Measurements from ENCODE around the gene ATXN2.

DNA sequence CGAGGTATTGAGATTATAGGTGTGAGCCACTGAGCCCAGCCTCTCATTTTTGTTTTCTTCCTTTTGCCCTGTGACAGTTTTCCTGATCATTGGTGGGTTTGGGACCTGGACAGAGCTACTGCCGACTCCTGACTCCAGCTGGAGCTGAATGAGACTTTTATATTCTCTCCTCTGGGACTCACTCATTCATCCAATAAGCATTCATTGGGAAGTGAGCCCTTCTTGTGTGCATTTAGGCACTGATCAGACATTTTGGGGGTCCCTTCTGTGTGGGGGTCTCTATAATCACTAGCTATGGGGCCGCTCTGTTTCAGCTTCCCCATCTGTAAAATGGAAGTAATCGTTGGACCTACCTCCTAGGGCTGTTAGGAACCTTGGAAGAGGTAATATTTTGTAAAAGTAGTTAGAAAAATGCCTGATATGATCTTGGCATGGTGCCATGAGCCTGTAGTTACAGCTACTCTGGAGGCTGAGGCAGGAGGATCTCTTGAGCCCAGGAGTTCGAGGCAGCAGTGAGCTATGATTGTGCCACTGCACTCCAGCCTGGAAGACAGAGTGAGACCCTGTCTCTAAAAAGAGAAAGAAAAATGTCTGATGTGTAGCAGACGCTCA, 186.2 kb downstream of the ATXN2 start:
- TF ChIP-seq, protein P1, sequence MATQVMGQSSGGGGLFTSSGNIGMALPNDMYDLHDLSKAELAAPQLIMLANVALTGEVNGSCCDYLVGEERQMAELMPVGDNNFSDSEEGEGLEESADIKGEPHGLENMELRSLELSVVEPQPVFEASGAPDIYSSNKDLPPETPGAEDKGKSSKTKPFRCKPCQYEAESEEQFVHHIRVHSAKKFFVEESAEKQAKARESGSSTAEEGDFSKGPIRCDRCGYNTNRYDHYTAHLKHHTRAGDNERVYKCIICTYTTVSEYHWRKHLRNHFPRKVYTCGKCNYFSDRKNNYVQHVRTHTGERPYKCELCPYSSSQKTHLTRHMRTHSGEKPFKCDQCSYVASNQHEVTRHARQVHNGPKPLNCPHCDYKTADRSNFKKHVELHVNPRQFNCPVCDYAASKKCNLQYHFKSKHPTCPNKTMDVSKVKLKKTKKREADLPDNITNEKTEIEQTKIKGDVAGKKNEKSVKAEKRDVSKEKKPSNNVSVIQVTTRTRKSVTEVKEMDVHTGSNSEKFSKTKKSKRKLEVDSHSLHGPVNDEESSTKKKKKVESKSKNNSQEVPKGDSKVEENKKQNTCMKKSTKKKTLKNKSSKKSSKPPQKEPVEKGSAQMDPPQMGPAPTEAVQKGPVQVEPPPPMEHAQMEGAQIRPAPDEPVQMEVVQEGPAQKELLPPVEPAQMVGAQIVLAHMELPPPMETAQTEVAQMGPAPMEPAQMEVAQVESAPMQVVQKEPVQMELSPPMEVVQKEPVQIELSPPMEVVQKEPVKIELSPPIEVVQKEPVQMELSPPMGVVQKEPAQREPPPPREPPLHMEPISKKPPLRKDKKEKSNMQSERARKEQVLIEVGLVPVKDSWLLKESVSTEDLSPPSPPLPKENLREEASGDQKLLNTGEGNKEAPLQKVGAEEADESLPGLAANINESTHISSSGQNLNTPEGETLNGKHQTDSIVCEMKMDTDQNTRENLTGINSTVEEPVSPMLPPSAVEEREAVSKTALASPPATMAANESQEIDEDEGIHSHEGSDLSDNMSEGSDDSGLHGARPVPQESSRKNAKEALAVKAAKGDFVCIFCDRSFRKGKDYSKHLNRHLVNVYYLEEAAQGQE (IDR thresholded peaks at IDR 0.05; ENCODE audit: low read depth), result no peak
- no peak for TF ChIP-seq EP300 (IDR thresholded peaks at IDR 0.05; ENCODE audit: borderline replicate concordance)
- TF ChIP-seq ZBTB7A (IDR thresholded peaks at IDR 0.05; ENCODE audit: low read depth), result no peak; the same call in 1 of the 2 replicates
- TF ChIP-seq RAD21 (IDR thresholded peaks at IDR 0.05; ENCODE audit: low read depth), result no peak
- TF ChIP-seq TAF1 (IDR thresholded peaks at IDR 0.05; ENCODE audit: low read depth), result no peak
- no peak for TF ChIP-seq CREB1 (IDR thresholded peaks at IDR 0.05; ENCODE audit: low read depth)
- TF ChIP-seq, protein P2, sequence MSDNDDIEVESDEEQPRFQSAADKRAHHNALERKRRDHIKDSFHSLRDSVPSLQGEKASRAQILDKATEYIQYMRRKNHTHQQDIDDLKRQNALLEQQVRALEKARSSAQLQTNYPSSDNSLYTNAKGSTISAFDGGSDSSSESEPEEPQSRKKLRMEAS (IDR thresholded peaks at IDR 0.05), result no peak
- no peak for TF ChIP-seq CEBPB (IDR thresholded peaks at IDR 0.05)
- TF ChIP-seq, protein P3, sequence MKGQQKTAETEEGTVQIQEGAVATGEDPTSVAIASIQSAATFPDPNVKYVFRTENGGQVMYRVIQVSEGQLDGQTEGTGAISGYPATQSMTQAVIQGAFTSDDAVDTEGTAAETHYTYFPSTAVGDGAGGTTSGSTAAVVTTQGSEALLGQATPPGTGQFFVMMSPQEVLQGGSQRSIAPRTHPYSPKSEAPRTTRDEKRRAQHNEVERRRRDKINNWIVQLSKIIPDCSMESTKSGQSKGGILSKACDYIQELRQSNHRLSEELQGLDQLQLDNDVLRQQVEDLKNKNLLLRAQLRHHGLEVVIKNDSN (IDR thresholded peaks at IDR 0.05), result no peak
- TF ChIP-seq YY1 (IDR thresholded peaks at IDR 0.05; ENCODE audit: low read depth), result no peak
- no peak for TF ChIP-seq EGR1 (IDR thresholded peaks at IDR 0.05)
- no peak; the same call in 1 of the 2 replicates for TF ChIP-seq TCF12 (IDR thresholded peaks at IDR 0.05; ENCODE audit: low read depth)

Data from Ishikawa (cell line).